Pulmonary artery endothelial cell (primary cell): ENCODE measurements around the gene SAT1. TPM values are rescaled to one million over a fixed set of nuclear protein-coding genes. Genes with fewer than 3 reads are reported as not detected.

Experiments
- DNase-seq: peaks from one replicate; pipeline ENCODE4 v3.0.0-alpha.2; 2011; ENCODE audit warnings: low read depth, low spot score
- total RNA-seq: library from RNA; depleted of rRNA; stranded (reverse); fragments of >200 nt; gene quantifications from 2 replicates; pipeline ENCODE4 v1.2.3, GENCODE V29; 2014

Gene SAT1
- total RNA-seq, 1 donor from 2014 or later: 461 TPM

DNA sequence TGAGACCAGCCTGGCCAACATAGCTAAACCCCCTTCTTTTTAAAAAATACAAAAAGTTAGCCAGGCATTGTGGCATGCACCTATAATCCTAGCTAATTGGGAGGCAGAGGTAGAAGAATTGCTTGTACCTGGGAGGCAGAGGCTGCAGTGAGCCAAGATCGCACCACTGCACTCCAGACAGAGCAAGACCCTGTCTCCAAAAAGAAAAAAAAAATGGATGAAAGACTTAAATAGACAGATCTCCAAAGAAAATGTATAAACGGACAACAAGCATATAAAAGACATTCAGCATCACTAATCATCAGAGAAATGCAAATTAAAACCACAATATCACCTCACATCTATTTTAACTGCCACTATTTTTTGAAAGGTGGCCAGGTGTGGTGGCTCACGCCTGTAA is 6.6 kb upstream of the SAT1 start:
- no peak for DNase-seq

DNA sequence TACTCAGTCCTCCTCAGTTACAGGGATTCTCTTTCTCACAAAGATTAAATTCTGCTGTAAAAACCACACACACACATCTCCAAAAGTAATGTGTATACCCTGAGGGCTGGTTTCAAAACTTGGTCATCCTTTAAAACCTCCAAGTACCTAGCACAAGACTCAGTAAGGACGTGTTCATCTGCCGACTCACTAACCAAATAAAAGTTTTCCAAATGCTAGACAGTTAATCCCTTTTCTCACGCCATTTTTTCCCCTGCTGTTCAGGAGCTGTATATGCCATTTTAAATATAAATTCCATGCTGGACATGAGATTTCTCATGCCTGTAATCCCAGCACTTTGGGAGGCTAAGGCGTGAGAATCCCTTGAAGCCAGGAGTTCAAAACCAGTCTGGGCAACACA is 3.9 kb upstream of the SAT1 start:
- DNase-seq: no peak

DNA sequence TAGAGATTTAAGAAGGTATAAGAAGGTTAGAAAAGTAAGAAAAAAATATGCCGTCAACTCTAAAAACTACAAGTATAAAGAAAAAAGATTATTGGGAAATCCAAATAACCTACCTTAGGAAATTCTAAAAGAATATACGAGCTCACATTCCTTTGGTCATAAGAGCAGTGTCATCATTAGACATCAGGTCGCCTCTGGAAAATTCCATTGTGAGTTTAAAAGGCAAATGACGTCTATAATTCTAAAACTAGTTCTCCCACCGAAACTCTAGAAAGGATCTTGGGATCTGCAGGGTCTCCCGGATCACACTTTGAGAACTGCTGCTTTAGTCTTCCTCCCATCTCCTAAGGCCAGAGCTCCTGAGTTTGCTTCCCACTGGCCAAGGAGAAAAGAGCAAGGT is 518 bp upstream of the SAT1 start:
- no peak for DNase-seq

- DNase-seq: no peak
Measured at GRCh38 chrX:23783589-23784469, 856 bp downstream of the SAT1 start.

DNA sequence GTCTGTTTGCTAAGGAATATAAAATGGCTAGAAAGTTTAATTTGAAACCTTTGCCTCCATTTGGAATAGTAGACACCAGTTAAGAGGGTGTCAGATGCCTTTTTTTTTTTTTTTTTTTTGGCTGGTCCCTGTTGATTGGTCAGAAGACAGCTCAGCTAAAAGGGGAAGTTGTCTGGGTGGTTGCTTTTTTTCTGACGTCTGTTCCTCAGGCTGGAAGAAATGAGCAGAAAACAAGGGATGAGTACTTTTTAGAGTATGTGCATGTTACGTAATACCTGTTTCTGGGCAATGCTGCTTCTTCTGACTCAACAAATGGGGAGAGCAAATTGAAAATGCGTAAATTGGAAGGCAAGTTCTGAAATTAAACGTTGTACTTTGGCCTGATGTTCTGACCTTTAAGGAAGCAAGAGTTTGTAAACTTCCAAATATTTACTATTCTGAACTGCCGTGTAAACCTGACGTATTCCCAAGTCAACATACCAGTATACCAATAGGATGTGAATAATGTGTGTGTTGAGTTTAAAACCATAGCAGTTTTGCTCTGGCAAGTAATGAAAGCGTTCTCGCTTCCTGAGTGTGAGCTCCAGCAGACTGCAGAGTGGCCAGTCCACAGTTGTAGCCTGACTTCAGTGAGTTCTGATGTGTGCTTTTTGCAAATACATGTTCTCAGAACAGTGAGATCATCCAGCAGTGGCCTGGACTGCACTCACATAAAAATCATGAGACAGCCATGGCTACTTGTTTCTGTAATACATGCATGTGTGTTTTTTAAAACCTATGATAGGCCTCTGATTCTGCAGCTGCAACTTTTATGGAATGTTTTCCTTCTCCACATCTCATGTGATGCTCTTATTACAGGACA is 1.7 kb downstream of the SAT1 start:
- DNase-seq: no peak

- DNase-seq: no peak
Measured at GRCh38 chrX:23785580-23785979, 2.6 kb downstream of the SAT1 start.

GRCh38 chrX:23786268-23786815 is 3.4 kb downstream of the SAT1 start:
- DNase-seq: no peak

DNA sequence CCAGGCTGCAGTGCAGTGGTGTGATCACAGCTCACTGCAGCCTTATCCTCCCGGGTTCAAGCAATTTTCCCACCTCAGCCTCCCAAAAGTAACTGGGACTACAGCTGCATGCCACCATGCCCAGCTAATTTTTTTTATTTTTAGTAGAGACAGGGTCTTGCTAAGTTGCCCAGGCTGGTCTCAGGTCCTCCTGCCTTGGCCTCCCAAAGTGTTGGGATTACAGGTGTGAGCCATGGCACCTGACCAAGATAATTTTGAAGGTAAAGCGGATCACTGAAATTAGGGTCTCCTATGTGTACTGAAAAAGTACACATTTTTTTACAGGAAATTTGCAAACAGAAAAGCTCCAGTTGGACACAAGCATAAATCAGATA is 4.8 kb downstream of the SAT1 start:
- DNase-seq: no peak

GRCh38 chrX:23788521-23788920 is 5.5 kb downstream of the SAT1 start:
- DNase-seq: no peak

DNA sequence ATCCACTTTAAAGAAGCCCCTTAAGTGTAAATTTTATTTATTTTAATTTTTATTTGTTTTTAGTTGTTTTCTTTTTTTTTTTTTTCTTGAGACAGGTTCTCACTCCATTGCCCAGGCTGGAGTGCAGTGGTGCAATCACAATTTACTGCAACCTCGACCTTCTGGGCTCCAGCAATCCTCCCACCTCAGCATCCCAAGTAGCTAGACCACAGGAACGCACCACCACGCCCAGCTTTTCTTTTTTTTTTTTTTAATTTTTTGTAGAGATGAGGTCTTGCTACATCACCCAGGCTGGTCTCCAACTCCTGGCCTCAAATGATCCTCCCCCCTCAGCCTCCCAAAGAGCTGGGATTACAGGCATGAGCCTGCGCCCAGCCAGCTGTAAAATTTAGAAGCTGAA is 6.0 kb downstream of the SAT1 start:
- no peak for DNase-seq

- no peak for DNase-seq
Measured at GRCh38 chrX:23789386-23790154, 6.6 kb downstream of the SAT1 start.

- DNase-seq: no peak
Measured at GRCh38 chrX:23790155-23790497, 7.2 kb downstream of the SAT1 start.

DNA sequence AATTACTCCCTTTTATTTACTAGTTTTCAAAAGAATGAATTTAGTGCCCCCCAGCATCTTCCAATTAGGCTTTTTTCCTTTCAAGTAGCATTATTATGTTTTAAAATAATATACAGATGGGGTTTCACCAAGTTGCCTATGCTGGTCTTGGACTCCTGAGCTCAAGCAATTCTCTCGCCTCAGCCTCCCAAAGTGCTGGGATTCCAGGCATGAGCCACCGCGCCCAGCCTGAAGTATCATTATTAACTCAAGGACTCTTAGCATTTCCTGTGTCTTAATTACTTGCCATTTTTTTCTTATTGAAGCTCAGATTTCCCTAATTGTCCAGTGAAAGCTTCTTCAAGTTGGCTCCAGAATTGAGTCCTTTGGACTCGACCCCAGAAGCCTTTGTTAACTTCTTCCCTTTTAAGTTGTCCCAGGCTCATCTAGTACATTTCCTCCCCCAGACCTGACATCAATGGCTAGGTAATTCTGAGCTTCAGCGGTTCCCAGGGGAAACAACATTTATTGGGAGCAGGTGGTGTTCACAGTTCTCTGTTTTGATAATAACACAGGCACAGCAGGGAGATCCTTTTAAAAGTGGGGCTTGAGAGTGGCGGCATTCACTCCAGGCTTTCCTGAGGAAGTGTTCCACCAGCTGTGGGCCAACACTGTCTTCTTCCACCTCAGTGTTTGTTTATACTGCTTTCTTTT is 10.0 kb downstream of the SAT1 start:
- no peak for DNase-seq

GRCh38 chrX:23795221-23795620 is 12.2 kb downstream of the SAT1 start:
- no peak for DNase-seq

DNA sequence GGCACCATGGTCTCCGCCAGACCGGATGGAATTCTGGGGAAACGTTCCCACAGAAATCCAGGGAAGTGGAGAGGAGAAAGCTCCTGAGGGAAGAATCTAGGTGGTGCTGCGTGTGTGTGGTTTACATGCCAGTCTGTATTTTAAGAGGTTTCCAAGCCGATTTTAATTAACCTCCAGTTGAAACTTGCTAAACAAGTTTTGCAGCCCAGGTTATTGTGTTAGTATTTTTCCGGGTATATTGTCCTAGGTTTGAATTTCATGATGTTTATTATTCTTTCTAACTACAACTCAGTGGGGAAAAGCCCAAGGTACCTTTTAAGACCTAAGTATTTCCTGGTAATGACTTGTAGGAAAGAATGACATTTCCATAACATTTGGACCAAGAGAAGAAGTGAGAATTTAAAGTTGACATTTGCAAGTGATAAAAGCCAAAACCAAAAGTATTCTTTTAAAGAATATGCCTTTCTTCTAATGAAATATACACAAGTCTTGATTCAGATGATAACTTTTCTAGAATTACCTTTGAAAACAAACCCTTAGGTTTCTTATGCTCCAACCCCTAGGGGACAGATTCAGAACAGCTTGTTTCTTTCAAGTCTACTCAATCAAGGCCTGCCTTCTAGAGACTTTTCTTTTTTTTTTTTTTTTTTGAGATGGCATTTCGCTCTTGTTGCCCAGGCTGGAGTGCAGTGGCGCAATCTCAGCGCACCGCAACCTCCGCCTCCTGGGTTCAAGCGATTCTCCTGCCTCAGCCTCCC is 14.6 kb downstream of the SAT1 start:
- DNase-seq: no peak

DNA sequence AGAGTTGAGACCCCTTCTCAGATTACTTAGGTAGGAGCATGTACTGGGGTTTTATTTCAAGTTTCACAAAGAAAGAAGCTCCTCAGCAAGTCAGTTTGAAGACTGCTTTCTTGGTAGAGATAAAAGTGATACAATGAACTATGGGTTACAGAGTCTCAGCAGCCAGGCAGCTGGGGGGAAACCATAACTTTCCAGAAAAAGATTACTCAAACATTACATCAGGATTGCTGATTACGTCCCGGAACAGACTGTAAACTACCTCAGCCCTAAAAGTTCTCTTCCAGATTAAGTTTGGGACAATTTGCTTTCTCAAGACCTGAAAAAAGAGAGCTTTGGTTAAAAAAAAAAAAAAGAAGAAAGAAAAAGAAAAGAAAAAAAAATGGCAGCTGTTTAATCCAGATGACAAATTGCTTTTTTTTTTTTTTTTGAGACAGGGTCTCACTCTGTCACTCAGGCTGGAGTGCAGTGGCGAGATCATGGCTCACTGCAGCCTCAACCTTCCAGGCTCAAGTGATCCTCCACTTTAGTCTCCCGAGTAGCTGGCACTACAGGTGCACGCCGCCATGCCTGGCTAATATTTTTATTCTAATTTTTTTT is 16.6 kb downstream of the SAT1 start:
- DNase-seq: no peak

- DNase-seq: no peak
Measured at GRCh38 chrX:23802431-23802830, 19.5 kb downstream of the SAT1 start.

- DNase-seq: peak; percentile 66
Measured at GRCh38 chrX:23803931-23804381, 21.0 kb downstream of the SAT1 start.

DNA sequence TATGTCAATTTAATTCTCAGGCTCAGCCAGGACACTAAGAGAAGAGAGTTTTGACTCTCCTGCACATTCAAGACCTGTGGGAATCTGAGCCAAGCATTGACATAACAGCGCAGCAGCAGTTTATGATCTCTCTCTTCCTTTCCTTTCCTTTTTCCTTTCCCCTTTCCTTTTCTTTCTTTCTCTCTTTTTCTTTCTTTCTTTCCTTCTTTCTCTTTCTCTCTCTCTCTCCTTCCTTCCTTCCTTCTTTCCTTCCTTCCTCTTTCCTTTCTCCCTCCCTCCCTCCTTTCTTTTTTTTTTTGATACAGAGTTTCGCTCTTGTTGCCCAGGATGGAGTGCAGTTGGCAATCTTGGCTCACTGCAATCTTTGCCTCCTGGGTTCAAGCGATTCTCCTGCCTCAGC is 21.6 kb downstream of the SAT1 start:
- DNase-seq: no peak

GRCh38 chrX:23805389-23805788 is 22.4 kb downstream of the SAT1 start:
- DNase-seq: no peak
